Glomerular visceral epithelial cell (primary cell): ENCODE measurements around the gene TMEM107.
"Not testable (repeated sequence)": the region's sequence is repeated elsewhere in the genome, so short reads cannot be mapped to it uniquely, and the experiment has no call there.

Experiments
- DNase-seq: peaks from one replicate; pipeline ENCODE4 v3.0.0-alpha.2; 2016; ENCODE audit errors: extremely low spot score

Gene TMEM107

DNA sequence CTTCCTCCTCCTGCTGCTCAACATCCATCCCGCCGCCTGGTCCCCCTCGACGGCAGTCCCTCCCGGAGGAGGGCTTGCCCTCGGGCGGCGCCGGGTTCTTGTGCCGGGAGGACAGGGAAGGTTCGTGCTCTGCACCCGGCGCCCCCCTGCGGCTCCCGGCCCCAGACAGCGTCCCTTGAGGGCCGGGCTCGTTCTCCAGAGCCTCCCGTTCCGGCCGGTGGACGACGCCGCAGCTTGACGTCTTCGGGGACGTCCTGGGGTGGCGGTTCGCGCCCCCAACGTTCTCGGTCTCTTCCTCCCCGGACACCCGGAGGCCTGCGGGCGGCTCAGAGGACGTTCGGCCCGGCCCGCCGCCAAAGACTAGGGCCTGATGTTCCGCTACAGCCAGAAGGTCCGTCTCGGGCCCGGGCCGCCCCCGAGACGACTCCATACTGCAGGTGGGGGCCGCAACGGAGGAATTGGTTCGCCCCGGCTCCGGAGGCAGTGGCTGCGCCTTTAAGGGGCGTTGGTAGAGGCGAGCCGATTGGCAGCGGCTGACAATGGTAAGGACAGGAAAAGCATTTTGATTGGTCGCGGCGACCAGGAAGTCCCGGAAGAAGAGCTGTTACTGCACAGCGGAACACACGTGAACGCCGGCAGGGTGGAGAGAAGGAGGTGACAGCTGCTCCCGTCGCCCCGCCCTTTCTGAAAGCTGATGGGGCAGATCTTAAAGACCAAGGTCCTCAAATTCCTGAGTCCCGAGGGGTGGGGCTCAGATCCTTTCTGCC lies 13.7 kb upstream of the TMEM107 start, which contains the start of gene BORCS6:
TSS of gene BORCS6 (minus strand) at position 470 of the 767 bp plus-strand sequence. CDS start at position 430, 40 bp downstream.
- peak; percentile 99 for DNase-seq

DNA sequence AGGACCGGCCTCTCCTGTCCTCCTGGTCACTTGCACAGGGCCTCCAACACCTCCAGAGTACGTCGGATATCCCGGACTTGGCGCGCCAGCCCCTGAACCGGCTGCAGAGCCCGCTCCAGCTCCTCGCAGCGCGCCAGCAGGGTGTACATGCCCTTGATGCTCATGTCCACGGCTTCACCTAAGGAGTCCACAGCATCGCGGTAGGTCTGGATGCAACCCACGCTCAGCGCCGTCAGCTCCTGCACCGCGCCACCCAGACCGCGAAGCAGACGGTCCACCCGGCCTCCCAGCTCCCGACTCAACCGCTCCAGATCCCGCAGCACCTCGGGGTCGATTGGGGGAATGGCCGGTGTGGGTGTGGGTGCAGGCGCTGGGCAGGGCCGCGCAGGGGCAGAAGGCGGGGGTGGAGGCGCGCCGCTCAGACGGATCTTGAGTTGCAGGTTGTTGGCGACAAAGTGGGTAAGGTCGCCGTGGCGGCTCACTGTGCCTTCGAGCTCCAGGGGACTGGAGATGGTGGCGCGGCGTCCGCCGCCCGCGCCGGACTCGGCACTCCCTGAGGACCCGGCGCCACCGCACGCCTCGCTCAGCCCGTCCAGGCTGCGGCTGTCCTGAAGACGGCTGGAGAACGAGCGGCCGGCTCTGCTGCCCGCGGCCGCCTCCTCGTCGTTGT lies 13.0 kb upstream of the TMEM107 start:
- DNase-seq, result no peak

DNA sequence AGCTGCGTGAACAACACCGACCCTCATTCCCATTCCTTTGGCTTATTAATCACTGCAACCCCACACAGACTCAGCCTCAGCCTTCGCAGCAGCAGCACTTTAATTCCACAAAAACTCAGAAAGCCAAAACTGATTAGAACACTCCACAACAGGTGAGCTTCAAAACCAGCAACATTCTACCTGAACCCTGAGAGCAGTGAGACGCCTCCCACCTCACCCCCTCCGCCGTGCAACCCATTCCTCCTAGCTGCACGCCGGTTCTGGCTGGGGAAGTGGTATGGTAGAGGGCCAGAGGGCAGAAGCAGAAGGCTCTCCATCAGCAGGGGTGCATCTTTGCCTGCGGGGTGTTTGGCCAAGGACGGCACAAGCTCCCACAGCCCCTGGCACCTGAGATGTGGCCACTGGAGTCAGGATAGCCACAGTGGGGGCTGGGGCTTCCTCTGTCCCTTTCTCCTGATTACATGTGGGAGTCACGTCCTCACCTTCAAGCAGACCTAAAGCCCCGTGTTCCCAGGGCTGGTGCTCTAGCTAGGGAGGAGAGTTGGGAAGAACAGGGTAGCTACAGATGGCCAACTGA lies 12.2 kb upstream of the TMEM107 start:
- DNase-seq, result no peak

DNA sequence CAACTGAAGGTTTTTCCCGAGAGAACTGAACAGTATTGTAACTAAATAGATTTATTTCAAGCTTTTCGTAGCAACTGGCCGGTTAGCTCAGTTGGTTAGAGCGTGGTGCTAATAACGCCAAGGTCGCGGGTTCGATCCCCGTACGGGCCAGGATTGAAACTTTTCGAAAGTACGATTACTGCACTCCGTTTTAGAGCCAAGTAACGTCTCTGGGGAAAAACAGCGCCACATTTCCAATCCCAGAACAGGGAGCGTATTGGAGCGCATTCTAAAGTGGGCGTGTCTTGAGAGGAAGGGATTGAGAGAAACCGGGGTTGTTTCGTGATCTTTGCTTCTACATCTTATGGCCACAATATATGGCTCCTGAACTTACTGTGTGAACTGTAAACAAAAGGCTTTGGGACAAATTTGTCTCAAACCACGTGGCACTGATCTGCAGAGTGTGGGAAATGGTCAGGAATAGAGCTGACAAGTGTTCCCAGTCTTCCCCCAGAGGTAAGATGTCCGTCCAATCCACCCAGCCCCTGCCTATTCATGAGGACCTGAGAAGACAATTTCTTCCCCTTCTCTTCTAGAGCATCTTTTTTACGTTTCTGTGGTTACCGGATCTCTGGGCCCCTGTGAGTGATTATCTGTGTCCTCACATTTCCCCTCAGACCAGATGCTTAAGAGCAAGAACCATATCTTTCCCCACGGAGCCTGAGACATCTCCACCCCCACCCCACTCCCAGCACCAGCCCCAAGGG lies 11.5 kb upstream of the TMEM107 start:
- DNase-seq, result peak; percentile 99

DNA sequence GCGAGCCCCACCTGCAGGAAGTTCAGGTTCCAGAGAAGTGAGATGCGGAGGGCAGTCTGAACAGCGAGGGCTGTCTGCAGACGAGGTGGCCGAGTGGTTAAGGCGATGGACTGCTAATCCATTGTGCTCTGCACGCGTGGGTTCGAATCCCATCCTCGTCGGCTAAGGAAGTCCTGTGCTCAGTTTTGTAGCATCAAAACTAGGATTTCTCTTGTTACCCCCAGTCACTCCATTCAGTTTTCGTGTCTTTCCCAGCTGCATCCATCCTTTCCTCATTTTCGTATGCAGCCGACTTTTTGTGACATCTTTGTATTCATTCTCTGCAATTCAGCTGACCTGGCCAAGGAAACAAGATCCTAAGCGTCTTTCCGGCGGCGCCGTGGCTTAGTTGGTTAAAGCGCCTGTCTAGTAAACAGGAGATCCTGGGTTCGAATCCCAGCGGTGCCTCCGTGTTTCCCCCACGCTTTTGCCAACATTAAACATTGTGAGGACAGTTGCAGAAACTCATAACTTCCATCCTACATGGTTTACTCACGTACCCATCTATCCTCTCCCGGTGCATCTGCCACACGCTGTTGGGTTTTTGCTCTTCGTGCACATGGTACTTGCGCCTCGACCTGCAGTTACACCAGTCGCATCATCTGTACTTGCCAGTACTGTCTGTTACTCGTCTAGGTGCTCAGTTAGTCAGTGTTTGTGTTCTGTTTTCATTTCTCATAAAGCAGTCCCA lies 10.8 kb upstream of the TMEM107 start:
- peak; percentile 97 for DNase-seq

DNA sequence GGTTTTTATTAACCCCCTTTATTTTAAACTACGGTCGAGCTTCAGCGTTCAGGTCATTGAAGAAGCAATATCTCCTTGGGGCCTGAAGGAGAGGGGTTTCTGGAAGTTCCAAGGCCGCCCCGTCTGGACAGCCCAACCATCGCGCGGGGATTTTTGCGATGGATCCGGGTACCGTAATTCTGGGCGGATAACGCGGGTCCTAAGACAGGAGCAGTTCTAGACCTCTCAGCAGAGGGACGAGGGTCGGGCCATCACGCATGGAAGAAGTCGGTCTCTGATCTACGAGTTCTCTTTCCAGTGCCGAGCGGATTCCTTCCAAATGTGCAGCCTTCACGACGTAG lies 10.2 kb upstream of the TMEM107 start:
- no peak for DNase-seq

DNA sequence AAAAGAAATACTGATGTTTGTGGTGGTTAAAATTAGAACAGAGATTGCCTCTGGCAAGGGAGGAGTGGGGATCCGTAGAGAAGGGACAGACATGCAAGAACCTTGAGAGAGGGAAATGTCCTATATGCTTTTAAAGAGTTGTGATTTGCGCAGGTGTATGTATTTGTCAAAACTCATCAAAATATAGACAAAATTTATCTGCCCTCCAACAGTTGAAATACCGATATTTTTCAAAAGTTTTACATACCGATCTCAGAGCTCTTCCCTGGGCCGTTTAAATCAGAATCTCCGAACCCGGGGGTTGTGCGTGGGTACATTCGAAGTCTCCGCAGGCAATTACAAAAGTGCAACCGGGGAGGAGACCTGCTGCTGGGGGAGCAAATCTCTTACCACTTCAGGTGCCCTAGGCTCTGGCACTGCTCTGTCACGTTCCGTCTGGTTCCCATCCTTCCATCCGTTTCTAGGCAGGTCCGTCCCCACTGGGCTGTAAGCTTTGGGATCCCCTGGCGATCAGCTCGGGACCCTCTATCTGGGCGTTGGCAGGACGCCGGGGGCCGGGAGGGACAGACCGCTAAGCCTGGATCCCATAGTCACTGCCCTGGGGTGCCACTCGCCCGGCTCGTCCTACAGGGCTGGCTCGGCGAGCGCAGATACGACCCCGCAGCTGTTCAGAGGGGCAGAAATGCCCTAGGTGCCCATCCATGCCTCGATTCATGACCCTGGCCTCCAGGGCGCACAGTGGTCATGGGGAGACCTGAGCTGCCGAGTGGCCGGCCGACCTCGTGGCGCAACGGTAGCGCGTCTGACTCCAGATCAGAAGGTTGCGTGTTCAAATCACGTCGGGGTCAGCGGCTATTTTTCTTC lies 9.6 kb upstream of the TMEM107 start:
- peak; percentile 87 for DNase-seq

DNA sequence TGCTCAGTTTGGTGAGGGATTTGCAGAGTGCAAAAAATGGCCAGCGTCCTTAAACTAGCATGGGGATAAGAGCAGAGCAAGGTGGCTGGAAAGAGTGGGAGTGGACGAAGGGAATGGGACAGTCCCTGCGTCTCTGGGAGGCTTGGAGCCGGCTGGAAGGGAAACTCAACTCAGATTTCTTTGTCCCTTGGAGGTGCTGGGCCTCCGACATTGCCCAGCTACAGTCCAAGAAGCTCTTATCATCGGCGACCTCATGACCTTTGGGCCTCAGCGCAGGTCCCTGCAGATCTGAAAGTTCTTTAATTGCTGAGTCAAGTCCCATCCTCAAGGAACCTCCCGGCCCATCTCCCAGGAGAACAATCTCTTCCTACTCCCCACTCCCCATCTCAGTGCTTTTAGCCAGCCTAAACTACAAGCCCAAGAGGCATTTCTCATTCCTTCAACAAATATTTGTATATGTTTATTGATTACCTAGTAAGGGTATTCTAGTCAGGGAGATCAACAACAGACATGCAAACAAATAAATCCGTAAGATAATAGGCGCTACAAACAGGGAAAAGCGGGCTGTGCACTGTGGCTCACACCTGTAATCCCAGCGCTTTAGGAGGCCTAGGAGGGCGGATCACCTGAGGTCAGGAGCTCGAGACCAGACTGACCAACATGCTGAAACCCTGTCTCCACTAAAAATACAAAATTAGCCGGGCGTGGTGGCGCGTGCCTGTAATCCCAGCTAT lies 985 bp upstream of the TMEM107 start:
- no peak for DNase-seq

DNA sequence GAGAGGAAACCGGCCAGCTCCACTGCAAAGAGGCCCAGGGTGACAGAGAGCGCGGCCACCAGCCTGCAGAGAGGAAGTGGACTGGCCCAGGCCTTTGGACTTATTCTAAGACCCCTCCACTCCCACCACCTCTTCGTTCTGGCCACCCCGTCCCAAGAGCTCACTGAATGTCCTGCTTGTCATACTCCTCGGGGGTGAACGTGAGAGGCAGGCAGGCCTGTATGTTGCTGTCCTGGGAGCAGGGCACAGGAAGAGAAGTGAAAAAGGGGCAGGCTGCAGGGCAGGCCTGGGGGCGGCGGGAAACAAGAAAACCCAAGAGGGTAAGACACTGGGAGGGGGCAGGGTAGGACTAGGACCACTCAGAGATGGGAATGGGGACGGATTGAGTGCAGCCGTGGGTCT lies 384 bp downstream of the TMEM107 start:
- peak; percentile 44 for DNase-seq

DNA sequence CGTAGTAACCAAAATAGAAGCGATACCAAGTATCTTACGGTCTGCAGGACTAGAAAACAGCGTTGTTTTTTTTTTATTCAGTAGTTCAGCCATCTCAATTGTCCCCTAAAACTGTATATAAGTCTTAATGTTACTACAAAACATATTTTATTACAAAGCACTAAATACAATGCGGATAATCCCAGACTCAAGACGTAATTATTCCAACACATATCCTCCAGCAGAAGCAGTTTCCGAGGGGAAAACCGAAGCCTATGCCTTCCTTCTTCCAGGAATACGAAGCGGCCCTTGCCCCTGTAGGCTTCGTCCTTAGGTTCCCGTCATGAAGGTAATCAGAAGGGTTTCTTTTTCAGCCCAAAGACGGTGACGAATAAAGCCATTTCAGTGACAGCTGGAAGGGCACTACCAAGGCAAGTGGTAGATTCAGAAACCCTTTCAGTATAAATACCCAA lies 2.3 kb downstream of the TMEM107 start:
- no peak for DNase-seq

DNA sequence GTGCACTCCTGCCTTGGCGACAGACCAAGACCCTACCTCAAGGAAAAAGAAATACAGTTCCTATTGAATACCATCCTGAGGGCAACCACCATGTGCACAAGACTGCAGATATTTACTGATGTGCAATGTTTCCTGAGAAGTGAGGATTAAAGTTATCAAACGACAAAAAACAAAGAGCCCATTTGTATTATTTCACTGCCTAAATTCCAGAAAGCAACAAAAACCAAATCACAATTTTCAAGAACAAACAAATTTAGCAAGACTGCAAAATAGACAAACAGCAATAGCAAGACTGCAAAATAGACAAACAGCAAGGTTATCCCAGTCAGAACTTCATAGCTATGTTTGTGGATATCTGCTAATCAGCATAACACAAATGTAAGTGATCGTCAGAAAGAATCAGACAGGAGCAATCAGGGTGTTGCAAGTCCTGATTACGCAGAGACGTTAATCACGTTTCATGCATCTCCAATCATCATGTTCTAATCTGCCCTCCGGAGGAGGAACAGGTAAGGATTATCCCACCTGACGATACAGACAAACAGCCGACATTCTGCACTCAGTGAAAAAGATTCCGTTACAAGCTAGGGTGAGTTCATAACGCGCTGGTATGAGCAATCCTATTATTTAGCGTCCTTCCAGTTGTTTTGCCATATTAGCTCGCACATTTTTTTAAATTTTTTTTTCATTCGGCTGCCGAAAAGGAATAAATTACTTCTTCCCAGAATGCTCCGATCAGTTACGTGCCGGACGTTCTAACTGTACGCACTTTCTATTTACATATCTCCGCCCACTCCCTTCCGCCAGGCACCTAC lies 2.9 kb downstream of the TMEM107 start:
- peak; percentile 96 for DNase-seq

DNA sequence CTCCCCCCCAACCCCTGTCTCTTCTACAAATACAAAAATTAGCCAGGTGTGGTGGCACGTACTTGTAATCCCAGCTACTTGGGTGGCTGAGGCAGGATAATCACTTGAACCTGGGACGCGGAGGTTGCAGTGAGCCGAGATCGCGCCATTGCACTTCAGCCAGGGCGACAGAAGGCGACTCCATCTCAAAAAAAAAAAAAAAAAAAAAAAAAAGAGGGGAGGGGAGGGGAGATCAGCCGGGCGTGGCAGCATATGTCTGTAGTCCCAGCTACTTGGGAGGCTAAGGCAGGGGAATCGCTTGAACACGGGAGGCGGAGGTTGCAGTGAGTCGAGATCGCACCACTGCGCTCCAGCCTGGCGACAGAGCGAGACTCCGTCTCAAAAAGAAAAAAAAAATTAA lies 6.0 kb downstream of the TMEM107 start:
- DNase-seq, result not testable (repeated sequence)

DNA sequence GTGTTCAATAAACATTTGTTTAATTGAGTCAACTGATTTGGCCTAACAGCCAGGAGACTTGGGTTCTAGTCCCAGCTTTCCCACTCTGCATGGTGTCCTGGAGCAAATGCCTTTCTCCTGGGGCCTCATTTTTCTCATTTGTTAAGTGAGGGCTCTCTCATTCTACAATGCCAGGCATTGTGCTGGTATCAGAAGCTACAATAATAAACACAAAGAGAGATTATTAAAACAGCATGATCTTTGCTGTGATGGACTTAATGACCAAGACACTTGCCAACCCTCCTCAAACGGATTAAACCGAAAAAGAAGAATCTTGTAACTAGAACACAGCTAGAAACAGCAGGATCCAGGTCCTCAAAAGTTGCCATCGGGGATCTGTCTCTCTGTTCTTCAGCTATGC lies 8.7 kb downstream of the TMEM107 start:
- DNase-seq, result no peak

DNA sequence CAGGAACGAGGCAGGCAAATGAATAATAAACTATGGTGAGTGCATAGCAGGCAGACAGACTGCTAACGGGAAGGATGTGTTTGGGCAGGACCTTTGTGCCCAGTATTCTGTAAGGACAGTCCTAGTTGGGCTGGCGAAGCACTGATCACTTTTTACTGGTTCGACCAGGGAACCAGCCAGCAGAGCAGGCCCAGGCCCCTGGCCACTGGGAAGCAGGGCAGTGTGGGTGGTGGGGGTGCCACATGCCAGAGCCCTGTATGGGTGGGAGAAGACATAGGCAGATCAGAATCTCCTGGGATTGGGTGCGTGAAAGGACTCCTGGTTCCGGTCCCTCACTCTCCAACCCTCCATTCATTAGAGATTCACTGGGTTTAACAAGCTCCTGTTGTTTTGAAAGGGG lies 9.4 kb downstream of the TMEM107 start:
- no peak for DNase-seq

DNA sequence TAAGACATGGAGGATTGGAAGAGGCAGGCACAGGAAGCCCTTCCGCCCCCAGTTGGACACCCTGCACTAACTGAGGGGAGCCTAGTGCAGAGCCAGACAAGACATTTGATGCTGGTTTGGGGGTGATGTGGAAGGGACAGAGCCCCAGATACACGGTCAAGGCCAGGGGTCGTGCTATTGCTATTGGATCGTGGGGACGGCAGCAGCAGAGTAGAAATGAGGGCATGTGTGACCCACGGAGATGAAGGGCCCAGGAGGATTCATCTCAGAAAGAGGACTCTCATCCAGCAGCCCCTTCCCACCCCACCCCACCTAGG lies 11.4 kb downstream of the TMEM107 start:
- DNase-seq, result no peak

DNA sequence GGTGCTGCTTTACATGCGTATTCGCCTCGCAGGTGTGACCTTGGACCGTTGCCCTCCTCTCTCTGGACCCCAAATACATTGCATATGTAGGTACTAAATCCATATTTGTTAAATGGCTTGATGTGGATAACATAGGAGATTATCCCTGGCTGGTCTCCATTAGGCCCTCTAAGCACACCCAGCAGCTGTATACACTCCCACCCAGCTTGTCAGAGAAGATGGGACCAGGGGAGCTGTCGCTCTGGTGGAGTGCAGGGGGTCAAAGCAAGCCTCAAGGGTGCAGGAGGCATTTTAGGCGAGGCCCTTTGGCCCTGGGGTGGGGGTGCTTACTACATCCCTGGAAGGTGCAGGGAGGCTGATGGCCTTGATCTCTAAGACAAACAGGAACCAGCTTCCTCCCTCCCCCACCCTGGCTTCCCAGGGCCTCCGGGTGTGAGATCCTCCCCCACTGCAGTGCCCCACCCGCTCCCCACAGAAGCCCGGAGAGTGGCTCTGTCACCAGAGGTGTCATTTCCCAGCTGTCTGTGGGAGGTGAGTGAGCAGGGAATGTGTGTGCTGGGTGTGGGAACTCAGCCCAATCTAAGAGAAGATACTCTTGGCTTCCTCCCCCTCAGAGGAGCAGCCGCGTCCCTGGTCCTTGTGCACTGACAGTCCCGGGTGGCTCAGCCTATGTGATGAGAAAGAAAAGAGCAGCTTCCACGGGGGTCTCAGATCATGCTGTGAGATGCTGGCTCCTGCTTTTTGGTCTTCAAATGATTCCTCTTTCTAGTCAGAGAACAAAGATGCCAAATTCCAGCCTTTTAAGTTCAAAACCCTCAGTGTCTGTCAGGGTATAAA lies 12.0 kb downstream of the TMEM107 start:
- DNase-seq, result peak; percentile 51

DNA sequence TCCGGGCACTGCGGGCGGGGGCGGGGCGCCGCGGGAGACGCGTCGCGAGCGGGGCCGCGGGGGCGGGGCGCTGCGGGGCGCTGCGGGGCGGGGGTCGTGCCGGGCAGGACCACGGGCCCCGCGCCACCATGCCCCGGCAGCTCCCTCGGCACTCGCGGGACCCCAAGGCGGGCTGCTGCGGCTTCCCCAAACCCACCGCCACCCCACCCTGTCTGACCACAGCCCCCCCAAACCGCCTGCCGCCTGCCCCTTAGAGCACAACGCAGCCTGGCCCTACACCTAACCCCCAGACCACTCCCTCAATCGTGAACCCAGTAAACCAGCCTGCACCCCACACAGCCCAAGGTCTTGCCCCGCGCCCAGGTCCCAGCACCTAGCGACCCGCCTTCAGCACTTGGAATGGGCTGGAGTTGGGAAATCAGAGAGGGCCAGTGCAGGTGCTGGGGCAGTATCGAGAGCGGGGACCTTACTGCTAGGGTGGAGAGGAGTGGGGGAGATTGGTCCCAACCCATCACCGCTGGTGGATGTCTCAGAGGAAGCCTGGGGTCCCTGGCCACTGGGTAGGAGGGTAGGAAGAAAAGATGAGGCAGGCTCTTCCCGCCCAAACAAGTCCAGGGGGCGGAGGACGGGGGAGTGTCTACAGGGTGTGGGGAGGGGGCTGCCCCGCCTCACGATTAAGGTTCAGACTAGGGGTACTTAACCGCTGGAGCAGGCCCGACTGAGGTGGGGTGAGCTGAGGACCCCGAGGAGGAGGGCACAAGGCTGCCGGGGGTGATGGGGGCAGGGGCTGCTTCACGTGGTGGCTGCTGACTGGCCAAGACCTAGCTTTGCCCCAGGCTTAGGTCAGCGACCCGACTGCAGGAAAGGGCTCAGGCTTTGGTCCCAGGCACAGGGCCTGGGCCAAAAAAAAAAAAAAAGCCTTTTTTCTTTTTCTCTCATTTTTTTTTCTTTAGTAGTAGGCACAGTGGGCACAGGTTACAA lies 12.9 kb downstream of the TMEM107 start:
- no peak for DNase-seq
